Upper lobe of left lung (tissue), 4 donors: ENCODE data around the gene NUDT3.

Source experiments
- CTCF ChIP-seq, 6 experiments: fragments of 450-650 bp in 4 of 6; fragments of 200-600 bp in 2 of 6; sonication (generic) in 2 of 6; IDR thresholded peaks; one replicate each; pipeline ENCODE4 v1.5.1; 2016 to 2019; ENCODE audit warnings: antibody characterized with exemption in 6 of 6
- POLR2A ChIP-seq, 4 donors: fragments of 450-650 bp; IDR thresholded peaks; one replicate each; pipeline ENCODE4 v1.5.1; 2016 to 2017; ENCODE audit warnings: antibody characterized with exemption in 4 of 4, mild to moderate bottlenecking in 2 of 4

- TF ChIP-seq CTCF (IDR thresholded peaks at IDR 0.05) (no peak), POLR2A (IDR thresholded peaks at IDR 0.05) (no peak)
Observed at GRCh38 chr6:34331371-34332050, 61.0 kb downstream of the NUDT3 start.
